Cardiac septum (tissue), 1 donor: ENCODE measurements around the gene POLD3. TPM values are rescaled to one million over a fixed set of nuclear protein-coding genes. Genes with fewer than 3 reads are reported as not detected.
"Not testable (repeated sequence)": the region's sequence is repeated elsewhere in the genome, so short reads cannot be mapped to it uniquely, and the experiment has no call there.

Source experiments
- DNase-seq: peaks from one replicate; pipeline ENCODE4 v3.0.0-alpha.2; 2020; ENCODE audit warnings: low spot score
- intact Hi-C: fragments of 100-400 bp; cut with DNase I; formaldehyde crosslinking; loops from one replicate; pipeline ENCODE4 v1.14.0; 2022
- total RNA-seq: library from RNA; stranded (reverse); fragmentation: NEBNext Ultra II Directional; extraction: Animal tissue kit (Norgen Biotek cat#: 25700); gene quantifications from one replicate; pipeline ENCODE4 v1.2.1, GENCODE V29; 2021
- donor health status: DM: no; HTN: no; CAD: no.

POLD3 gene
- total RNA-seq, 1 donor from 2014 or later: 6.9 TPM

DNA sequence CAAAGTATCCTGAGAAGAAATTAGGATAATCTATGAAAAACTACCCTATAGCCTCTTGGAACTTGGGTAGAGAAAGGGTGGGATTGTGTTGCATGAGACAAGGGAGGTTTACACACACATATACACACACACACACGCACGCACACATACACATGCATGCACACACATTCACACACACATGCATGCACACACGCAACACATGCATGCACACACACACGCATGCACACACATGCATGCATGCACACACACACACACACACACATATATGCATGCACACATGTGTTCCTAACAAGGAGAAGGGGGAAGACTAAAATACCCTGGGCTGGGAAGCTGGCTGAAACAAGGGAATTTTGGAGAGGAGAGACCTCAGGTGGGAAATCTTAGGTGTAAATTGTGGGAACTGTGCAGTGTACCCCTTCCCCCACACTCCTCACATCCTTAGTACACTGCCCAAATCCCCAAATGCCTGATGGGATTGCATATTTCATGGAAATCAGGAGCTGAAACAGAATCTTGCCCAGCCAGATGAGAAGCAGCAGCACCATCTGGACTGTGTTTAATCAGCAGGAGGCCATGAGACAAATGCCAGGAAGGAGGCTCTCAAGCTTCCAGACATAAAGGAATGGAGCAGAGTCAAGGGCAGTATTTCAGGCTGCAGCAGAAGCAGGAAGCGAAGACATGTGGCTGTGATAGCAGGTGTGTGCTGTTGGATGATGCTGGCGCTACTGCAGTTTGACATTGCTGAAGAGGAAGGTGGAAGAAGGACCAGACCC lies 14.6 kb upstream of the POLD3 start:
- DNase-seq: no peak
- intact Hi-C loops: no loop called here

DNA sequence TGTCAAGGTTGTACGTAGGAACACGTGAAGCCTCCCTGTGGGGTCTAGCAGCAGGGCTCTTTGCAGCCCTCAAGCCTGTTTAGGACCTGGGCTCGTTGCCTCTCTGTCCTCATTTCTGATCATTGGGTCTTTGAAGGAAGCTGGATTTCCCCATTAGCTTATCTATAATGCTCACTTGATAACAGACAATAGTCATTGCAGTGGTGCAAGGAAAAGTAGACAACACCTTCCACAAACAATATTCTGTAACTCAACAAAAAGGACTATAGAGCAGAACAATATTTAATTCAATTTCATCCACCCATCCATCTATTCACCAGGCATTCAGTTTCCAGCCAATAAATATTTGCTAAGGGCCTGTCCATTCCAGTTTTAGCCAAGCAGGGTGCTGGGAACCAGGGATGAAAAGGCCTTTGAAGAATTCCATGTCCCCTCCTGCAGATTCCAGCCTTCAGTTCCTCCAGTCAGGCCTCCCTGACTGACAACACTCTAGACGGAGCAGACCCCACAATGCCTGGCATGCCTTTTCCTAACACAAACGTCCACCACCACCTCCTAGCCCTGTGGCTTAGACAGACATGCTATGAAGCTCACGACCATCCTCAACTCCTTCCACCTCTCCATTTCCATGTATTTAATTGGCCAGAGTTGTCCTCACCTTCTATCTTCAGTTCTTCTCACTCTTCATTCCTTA lies 12.7 kb upstream of the POLD3 start:
- no peak for DNase-seq
- intact Hi-C loops: no loop called here

DNA sequence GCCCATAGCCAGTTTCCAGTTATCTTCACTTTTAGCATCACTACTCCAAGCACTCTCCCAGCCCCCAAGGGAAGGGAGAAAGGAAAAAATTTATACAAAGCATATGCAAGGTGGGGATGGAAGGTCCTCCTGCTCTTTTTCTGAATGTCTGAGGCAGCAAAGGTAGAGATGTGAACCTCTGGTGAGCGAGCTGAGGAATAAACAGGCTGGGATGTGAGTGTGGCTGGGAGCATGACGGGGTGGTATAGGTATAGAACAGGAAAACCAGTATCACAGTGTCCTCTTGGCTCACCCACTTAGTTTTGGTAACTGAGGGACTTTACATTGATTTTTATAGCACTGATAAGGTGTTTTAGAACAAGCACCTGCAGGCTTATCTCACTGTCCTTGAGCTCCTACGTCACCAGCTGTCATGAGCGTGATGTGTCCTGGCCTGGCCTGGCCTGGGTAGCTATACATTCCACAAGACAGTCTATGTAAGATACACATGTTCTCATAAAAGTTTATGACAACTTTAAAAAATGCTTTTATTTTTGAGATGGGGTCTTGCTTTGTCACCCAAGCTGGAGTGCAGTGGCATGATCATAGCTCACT lies 10.3 kb upstream of the POLD3 start:
- intact Hi-C loops: no loop called here

DNA sequence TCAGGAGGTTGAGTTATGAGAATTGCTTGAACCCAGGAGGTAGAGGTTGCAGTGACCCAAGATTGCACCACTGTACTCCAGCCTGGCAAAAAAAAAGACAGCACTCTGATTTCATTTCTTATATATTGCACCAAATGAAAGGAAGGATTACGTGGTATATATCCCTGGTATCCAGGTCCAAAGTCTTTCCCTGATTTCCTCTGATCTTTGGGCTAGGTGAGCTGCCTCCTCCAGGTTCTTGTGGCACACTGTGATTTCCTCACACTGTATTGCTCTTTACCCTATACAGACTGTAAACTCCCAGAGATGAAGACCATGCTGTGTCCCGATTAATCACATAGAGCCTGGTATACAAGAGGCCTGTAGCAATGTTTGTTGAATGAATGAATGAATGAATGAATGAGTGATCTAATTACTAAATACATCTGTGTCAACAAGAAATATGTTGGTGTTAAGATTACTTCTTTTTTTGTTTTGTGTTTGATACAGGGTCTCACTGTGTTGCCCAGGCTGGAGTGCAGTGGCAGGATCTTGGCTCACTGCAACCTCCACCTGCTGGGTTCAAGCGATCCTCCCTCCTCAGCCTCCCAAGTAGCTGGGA lies 9.3 kb upstream of the POLD3 start:
- no peak for DNase-seq

More for the DNA sequence above, 10.3 kb upstream of the POLD3 start:
- DNase-seq: no peak

GRCh38 chr11:74590492-74590891 lies 1.9 kb upstream of the POLD3 start:
- not testable (repeated sequence) for DNase-seq
- intact Hi-C loops: loop anchor here (2.0 kb wide), 1 partner anchor 98 kb away; the partner anchor contains the start of gene LIPT2

More for the DNA sequence above, 9.3 kb upstream of the POLD3 start:
- intact Hi-C loops: no loop called here

GRCh38 chr11:74592063-74592440 lies 330 bp upstream of the POLD3 start:
- DNase-seq: no peak
- intact Hi-C loops: no loop called here

GRCh38 chr11:74593463-74593862 lies 1.1 kb downstream of the POLD3 start:
- DNase-seq: no peak
- intact Hi-C loops: no loop called here

DNA sequence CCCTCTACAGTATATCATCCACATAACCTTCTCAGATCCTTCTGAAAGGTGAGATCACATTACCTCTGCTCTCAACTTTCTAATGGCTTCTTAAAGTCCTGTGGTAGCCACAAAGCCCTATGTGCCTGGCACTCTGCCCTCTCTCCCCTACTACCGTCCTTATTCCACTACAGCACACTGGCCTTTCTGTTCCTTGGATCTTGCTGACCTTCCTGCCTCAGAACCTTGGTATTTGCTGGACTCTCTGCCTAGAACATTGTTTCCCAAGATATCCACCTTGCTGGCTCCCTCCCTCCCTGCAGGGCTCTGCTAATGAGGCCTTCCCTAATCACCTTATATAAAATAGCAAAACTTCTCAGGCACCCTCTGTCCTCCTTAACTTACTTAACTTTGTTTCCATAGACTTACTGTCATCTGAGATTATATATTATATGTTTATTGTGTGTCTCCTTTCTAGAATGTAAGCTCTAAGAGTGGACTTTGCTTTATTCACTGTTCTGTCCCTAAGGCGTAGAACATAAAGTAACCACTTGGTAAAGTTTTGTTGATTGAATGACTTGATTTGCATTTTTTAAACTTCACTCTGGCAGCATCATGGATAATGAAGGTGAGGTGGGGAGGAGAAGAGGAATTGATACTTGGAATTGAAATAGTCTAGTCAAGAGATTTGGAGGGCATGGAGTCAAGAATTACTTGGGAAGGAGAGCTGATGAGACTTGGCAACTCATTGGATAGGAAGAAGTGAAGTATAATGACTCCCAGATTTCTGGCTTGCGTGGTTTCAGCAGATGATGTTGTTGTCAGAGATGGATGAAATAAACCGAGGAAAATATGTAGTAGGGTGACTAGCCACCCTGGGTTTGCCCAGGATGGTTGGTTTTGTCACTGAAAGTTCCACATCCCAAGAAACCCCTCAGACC lies 10.5 kb downstream of the POLD3 start:
- intact Hi-C loops: no loop called here
- no peak for DNase-seq

- DNase-seq: no peak
- intact Hi-C loops: no loop called here
These were observed 11.5 kb downstream of the POLD3 start for GRCh38 chr11:74603845-74604244.

DNA sequence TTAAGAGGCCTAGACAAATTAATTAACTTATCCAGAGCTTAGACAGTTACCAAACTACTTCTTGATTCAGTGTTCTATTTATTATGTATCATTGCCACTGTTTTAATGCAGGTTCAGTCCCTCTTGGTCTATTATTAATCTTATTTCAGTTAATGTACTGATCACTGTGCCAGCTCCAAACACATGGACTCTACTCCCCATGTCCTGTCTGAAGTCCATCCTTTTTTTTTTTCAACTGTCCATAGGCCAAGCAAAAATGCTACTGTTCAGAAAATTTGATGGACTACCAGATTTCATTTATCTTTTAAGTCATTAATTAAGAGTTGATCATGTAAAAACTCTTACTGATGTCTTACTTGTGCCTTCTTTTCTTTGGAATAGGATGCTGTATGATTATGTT lies 11.9 kb downstream of the POLD3 start:
- intact Hi-C loops: no loop called here
- no peak for DNase-seq

GRCh38 chr11:74605403-74605802 lies 13.0 kb downstream of the POLD3 start:
- intact Hi-C loops: no loop called here
- no peak for DNase-seq

DNA sequence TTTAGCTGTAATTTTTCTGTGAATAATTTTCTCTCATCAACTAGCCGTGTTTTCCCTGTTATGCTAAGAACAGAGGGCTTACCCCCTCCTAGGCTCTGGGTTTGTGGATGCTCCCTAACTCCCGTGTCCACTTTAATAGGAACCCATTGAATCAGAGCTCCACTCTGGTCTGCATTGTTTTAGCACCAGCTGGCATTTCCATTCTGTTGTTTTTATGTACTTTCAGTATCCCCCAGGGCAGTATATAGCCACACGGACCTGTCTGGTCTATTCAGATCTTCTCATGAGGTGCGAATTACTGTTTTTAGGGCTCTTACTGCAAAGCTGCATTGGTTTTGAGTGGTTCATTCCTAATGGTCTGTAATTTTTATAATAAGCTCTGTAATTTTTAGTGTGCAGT lies 16.0 kb downstream of the POLD3 start:
- intact Hi-C loops: no loop called here
- DNase-seq: no peak

DNA sequence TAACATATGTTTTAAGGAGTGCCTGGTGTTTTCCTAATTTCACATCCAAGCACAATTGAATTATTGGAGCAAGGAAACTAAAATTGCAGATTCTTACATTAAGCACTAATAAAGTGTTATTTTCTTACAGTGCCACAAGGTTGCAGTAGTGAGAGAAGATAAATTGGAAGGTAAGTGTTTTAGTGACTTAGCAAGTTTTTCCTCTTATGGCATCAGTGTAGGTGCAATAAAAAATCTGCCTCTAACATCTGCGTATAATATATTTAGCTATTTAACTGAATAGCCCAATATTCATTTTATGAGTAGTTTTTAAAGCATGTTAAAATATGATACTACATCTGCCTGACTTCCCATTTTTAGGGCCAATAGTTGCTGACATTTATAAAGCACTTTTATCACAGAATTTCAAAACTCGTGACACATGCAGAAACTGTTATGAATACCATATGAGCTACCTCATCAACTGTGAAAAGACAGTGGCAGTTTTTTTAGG lies 19.0 kb downstream of the POLD3 start:
- DNase-seq: no peak
- intact Hi-C loops: loop anchor here (5.0 kb wide), 1 partner anchor 116 kb away; no protein-coding TSS in a partner anchor

- DNase-seq: no peak
- intact Hi-C loops: loop anchor here (5.0 kb wide), 1 partner anchor 114 kb away; no protein-coding TSS in a partner anchor
These were observed 20.5 kb downstream of the POLD3 start for GRCh38 chr11:74612877-74613276.

DNA sequence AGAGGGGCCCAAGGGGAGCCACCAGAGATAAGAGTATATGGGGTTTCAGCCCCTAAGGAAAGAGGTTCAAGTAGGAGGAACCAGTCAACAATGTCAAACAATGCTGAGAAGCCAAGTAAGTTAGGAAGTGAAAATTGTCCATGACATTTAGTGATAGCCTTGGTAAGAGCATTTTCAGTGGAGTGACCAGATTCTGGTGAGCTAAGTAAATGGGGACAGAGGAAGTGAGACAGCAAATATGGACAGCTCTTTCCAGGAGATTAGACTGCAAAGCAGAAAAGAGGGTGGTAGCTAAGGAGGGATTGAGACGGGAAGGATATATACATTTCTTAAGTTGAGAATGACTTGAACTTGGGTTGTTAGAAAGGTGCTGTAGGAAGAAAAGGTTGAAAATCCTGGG lies 22.9 kb downstream of the POLD3 start:
- intact Hi-C loops: no loop called here
- DNase-seq: no peak

DNA sequence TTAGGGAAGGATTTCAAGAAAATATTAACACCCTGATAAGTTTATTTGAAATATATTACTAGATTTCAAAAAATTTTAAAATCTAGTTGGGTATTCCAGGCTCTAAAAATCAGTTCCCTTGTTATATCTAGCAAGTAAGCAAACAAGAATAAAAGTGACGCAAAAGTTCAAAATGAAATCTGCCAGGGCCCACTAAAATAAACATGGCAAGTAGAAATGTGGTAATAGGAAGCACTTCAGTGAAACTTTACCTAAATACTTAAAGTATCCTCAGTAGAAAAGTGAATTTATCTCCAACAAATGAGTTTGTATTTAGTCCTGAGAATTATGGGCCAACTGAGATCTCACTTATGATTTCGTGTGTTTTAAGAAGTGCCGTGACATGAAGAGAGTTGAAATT lies 23.6 kb downstream of the POLD3 start:
- intact Hi-C loops: no loop called here
- DNase-seq: no peak

- intact Hi-C loops: no loop called here
These were observed 28.1 kb downstream of the POLD3 start for GRCh38 chr11:74620531-74620930.

DNA sequence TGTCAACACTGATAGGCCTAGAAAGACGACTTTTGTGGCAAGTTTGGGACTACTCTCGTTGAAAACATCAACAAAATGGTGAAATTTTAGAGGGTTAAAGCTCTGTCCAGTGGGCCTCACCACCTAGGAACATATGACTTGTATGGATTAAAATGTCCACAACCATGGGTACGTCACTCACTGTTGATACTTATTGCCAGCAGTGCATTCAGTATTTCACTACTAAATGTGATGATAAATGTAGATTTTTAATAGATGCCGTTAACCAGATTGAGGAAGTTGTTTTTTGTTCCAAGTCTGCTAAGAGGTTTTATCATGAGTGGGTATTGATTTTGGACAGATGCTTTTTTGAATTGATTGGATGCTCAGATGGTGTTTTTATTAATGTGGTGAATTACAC lies 33.7 kb downstream of the POLD3 start:
- intact Hi-C loops: no loop called here
- no peak for DNase-seq

More at GRCh38 chr11:74620531-74620930, 28.1 kb downstream of the POLD3 start:
- DNase-seq: no peak

GRCh38 chr11:74626604-74627003 lies 34.2 kb downstream of the POLD3 start:
- no peak for DNase-seq
- intact Hi-C loops: no loop called here
